ENCODE data around the gene ADAMTS3. TPM values are rescaled to one million over a fixed set of nuclear protein-coding genes. Genes with fewer than 3 reads are reported as not detected.

Gene ADAMTS3
- total RNA-seq, 1 donor from 2014 or later, result 1.1 TPM

GRCh38 chr4:72394012-72394663, 174.9 kb downstream of the ADAMTS3 start:
- no peaks in the 10 kb centered on the region for H3K36me3 ChIP-seq
- TF ChIP-seq, protein P1, sequence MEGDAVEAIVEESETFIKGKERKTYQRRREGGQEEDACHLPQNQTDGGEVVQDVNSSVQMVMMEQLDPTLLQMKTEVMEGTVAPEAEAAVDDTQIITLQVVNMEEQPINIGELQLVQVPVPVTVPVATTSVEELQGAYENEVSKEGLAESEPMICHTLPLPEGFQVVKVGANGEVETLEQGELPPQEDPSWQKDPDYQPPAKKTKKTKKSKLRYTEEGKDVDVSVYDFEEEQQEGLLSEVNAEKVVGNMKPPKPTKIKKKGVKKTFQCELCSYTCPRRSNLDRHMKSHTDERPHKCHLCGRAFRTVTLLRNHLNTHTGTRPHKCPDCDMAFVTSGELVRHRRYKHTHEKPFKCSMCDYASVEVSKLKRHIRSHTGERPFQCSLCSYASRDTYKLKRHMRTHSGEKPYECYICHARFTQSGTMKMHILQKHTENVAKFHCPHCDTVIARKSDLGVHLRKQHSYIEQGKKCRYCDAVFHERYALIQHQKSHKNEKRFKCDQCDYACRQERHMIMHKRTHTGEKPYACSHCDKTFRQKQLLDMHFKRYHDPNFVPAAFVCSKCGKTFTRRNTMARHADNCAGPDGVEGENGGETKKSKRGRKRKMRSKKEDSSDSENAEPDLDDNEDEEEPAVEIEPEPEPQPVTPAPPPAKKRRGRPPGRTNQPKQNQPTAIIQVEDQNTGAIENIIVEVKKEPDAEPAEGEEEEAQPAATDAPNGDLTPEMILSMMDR (IDR thresholded peaks at IDR 0.05), result no peak
- no peak overlapping the region for H3K4me3 ChIP-seq
- no peak overlapping the region for H3K27ac ChIP-seq
- ATAC-seq (no peak), DNase-seq (no peak)
- intact Hi-C loops (cut with DNase I), result no loop called here
- no peaks in the 10 kb centered on the region for H3K27me3 ChIP-seq (ENCODE audit: low read depth)
- no peaks in the 10 kb centered on the region for H3K4me1 ChIP-seq
- H3K9me3 ChIP-seq, result no peaks in the 10 kb centered on the region

GRCh38 chr4:72391281-72391680, 177.7 kb downstream of the ADAMTS3 start:
- no peak for DNase-seq
- Histone ChIP-seq H3K27me3 (ENCODE audit: low read depth) (no peaks in the 10 kb centered on the region), H3K4me3 (no peak overlapping the region), H3K36me3 (no peaks in the 10 kb centered on the region), H3K27ac (no peak overlapping the region), H3K9me3 (no peaks in the 10 kb centered on the region), H3K4me1 (no peaks in the 10 kb centered on the region)
- ATAC-seq, result no peak
- intact Hi-C loops (cut with DNase I), result no loop called here
- TF ChIP-seq, protein P1 (IDR thresholded peaks at IDR 0.05), result no peak

GRCh38 chr4:72390409-72390808, 178.6 kb downstream of the ADAMTS3 start:
- no peak for ATAC-seq
- intact Hi-C loops (cut with DNase I), result no loop called here
- TF ChIP-seq, protein P1 (IDR thresholded peaks at IDR 0.05), result no peak

GRCh38 chr4:72388521-72388920, 180.5 kb downstream of the ADAMTS3 start:
- Histone ChIP-seq H3K4me3 (no peak overlapping the region), H3K9me3 (no peaks in the 10 kb centered on the region), H3K27ac (no peak overlapping the region), H3K27me3 (ENCODE audit: low read depth) (no peaks in the 10 kb centered on the region), H3K36me3 (no peaks in the 10 kb centered on the region), H3K4me1 (no peaks in the 10 kb centered on the region)
- DNase-seq (no peak), ATAC-seq (no peak)
- intact Hi-C loops (cut with DNase I), result no loop called here
- TF ChIP-seq, protein P1 (IDR thresholded peaks at IDR 0.05), result no peak

More at GRCh38 chr4:72390409-72390808, 178.6 kb downstream of the ADAMTS3 start:
- no peak overlapping the region for H3K4me3 ChIP-seq
- H3K27ac ChIP-seq, result no peak overlapping the region
- no peaks in the 10 kb centered on the region for H3K9me3 ChIP-seq
- H3K36me3 ChIP-seq, result no peaks in the 10 kb centered on the region
- DNase-seq, result no peak
- no peaks in the 10 kb centered on the region for H3K4me1 ChIP-seq
- no peaks in the 10 kb centered on the region for H3K27me3 ChIP-seq (ENCODE audit: low read depth)

DNA sequence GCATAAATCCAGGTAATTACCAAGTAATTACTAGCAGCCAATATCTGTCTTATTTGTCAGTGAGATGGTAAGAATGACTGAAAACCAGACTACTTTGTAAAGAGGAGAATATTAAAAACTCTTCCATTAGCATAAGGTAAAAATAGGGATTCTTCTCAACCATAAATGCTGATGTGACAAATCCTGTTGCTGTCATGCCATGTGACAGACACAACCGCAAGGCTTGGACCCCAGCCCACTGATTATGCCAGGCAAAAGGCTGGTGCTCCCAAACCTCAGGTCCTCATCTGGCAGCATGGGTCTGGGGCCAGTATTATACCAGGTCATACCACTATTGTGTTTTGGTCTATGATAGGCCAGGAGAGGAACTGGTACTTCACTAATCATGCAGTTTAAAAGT, 181.1 kb downstream of the ADAMTS3 start:
- ATAC-seq (no peak), DNase-seq (no peak)
- H3K4me3 ChIP-seq, result no peak overlapping the region
- H3K36me3 ChIP-seq, result no peaks in the 10 kb centered on the region
- TF ChIP-seq, protein P1 (IDR thresholded peaks at IDR 0.05), result no peak
- H3K27ac ChIP-seq, result no peak overlapping the region
- intact Hi-C loops (cut with DNase I), result no loop called here
- H3K27me3 ChIP-seq (ENCODE audit: low read depth), result no peaks in the 10 kb centered on the region
- no peaks in the 10 kb centered on the region for H3K9me3 ChIP-seq
- no peaks in the 10 kb centered on the region for H3K4me1 ChIP-seq
